Measurements from ENCODE around the gene OVCA2.

The OVCA2 gene

DNA sequence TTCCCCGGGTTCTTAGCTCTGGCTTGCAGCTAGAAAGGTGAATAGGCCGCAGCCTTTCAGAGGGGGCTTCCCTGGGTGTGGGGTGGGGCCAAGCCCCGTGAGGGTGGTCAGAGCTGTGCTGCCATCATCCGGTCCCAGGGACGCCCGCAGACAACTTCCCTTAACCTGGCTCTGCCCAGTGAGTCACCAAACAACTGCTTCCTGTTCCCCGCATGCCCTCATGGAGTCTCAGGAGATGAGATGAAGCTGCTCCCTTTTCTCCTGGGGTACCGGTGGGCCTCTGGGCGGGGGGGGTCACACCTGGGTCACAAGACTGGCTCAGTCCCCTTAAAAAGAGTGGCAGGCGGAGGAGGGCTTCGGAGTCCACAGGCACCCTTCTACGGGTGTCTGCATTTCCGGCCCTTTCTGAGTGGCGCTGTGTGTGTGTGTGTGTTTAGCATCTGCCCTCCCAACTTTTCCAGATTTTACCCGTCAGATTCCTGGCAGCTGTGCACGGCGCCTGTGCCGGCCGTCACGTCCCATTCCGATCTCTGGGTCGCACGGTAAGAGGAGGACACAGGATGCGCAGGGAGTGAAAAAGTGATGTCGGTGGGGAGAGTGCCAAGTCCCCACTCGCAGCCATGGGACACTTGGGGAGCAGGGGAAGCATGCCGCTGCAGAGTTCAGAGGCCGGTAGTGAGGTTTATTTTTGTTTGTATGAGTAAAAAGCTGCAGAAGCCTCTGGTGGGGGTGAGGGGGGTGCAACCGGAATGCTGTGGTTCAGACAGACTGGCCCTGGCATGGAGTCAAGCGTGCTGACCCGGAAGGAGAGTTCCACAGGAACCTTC is 29.8 kb downstream of the OVCA2 start:
- H3K9me3 ChIP-seq (ENCODE audit: low read depth, low read length), result no peaks in the 10 kb centered on the region
- no peak overlapping the region for H3K9ac ChIP-seq (ENCODE audit: insufficient read length)
- DNase-seq (ENCODE audit: low read depth, low spot score), result no peak
- no peak overlapping the region for H3K4me3 ChIP-seq
- no peak for TF ChIP-seq POLR2AphosphoS5 (IDR thresholded peaks at IDR 0.05; ENCODE audit: borderline replicate concordance, low read depth, low read length)
- no peaks in the 10 kb centered on the region for H3K36me3 ChIP-seq (ENCODE audit: insufficient read depth, low read length)
- no peak overlapping the region for H3K27ac ChIP-seq

GRCh38 chr17:2074919-2075318 is 33.1 kb downstream of the OVCA2 start:
- no peak overlapping the region for H3K27ac ChIP-seq
- H3K9ac ChIP-seq (ENCODE audit: insufficient read length), result no peak overlapping the region
- H3K4me3 ChIP-seq, result no peak overlapping the region
- H3K9me3 ChIP-seq (ENCODE audit: low read depth, low read length), result no peaks in the 10 kb centered on the region
- no peak for DNase-seq (ENCODE audit: low read depth, low spot score)
- TF ChIP-seq FOXP2 (optimal IDR thresholded peaks at IDR 0.05; ENCODE audit: control extremely low read depth, extremely low read length, insufficient read depth) (no peak), EZH2 (IDR thresholded peaks at IDR 0.05) (no peak), POLR2AphosphoS5 (IDR thresholded peaks at IDR 0.05; ENCODE audit: borderline replicate concordance, low read depth, low read length) (no peak)
- H3K36me3 ChIP-seq (ENCODE audit: insufficient read depth, low read length), result peaks cover 2% of the 10 kb centered on the region; the same call in 1 of the 2 replicates

DNA sequence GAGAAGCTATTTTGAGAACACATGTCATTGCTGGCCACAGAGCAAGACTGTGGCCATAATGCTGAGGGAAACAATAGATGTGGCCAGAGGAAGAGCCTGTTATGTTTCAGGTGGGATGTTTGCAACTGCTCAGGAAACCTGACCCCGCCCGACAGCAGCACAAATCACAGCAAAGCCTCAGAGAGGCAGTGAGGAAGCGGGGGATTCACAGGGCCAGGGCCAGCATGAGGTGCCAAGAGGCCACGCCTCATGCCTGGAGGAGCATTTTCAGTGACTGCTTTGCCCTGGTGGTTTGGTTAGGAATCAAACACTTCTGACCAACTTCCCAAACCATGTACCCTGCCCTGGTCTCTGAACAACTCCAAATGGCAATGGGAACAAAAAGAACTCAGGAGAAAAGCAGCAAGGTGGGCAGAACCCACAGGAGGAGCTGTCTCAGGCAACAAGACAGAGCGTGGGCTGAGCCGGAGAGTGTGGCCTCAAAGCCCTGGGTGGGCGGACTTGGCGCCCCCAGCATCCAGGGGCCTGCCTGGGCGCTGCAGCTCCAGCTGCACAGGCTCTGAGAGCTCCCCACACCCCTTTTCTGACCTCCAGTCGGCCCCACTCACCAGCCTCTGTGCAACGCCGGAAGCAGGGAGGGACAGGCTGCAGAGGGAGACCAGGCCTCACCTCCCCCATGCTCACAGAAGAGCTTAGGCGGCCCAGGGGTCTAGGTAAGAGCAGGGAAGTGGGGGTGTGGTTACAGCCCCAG is 33.7 kb downstream of the OVCA2 start:
- peak overlapping the region; percentile 76 for H3K27ac ChIP-seq
- no peaks in the 10 kb centered on the region for H3K9me3 ChIP-seq (ENCODE audit: low read depth, low read length)
- no peak overlapping the region for H3K4me3 ChIP-seq
- DNase-seq (ENCODE audit: low read depth, low spot score), result no peak
- peaks cover 2% of the 10 kb centered on the region; the same call in 1 of the 2 replicates for H3K36me3 ChIP-seq (ENCODE audit: insufficient read depth, low read length)
- H3K9ac ChIP-seq (ENCODE audit: insufficient read length), result no peak overlapping the region
- no peak for TF ChIP-seq POLR2AphosphoS5 (IDR thresholded peaks at IDR 0.05; ENCODE audit: borderline replicate concordance, low read depth, low read length)
- TF ChIP-seq FOXP2 (optimal IDR thresholded peaks at IDR 0.05; ENCODE audit: control extremely low read depth, extremely low read length, insufficient read depth), result no peak
- TF ChIP-seq EZH2 (IDR thresholded peaks at IDR 0.05), result no peak

GRCh38 chr17:2076087-2076984 is 34.5 kb downstream of the OVCA2 start:
- Histone ChIP-seq H3K27ac (peak overlapping the region; percentile 76), H3K9me3 (ENCODE audit: low read depth, low read length) (no peaks in the 10 kb centered on the region), H3K9ac (ENCODE audit: insufficient read length) (no peak overlapping the region), H3K36me3 (ENCODE audit: insufficient read depth, low read length) (peaks cover 5% of the 10 kb centered on the region; the same call in 1 of the 2 replicates), H3K4me3 (peak overlapping the region; percentile 5)
- TF ChIP-seq FOXP2 (optimal IDR thresholded peaks at IDR 0.05; ENCODE audit: control extremely low read depth, extremely low read length, insufficient read depth) (no peak), POLR2AphosphoS5 (IDR thresholded peaks at IDR 0.05; ENCODE audit: borderline replicate concordance, low read depth, low read length) (no peak; the same call in 1 of the 2 replicates), EZH2 (IDR thresholded peaks at IDR 0.05) (no peak)
- DNase-seq (ENCODE audit: low read depth, low spot score), result no peak

- peak overlapping the region; percentile 5; the same call in 1 of the 2 replicates for H3K4me3 ChIP-seq
- H3K27ac ChIP-seq, result peak overlapping the region; percentile 76
- H3K9me3 ChIP-seq (ENCODE audit: low read depth, low read length), result no peaks in the 10 kb centered on the region
- H3K36me3 ChIP-seq (ENCODE audit: insufficient read depth, low read length), result peaks cover 5% of the 10 kb centered on the region; the same call in 1 of the 2 replicates
- peak overlapping the region; percentile 15 for H3K9ac ChIP-seq (ENCODE audit: insufficient read length)
- no peak for TF ChIP-seq EZH2 (IDR thresholded peaks at IDR 0.05)
- TF ChIP-seq POLR2AphosphoS5 (IDR thresholded peaks at IDR 0.05; ENCODE audit: borderline replicate concordance, low read depth, low read length), result no peak
- no peak for TF ChIP-seq FOXP2 (optimal IDR thresholded peaks at IDR 0.05; ENCODE audit: control extremely low read depth, extremely low read length, insufficient read depth)
- DNase-seq (ENCODE audit: low read depth, low spot score), result no peak
These were observed 35.2 kb downstream of the OVCA2 start for GRCh38 chr17:2077040-2077439.

DNA sequence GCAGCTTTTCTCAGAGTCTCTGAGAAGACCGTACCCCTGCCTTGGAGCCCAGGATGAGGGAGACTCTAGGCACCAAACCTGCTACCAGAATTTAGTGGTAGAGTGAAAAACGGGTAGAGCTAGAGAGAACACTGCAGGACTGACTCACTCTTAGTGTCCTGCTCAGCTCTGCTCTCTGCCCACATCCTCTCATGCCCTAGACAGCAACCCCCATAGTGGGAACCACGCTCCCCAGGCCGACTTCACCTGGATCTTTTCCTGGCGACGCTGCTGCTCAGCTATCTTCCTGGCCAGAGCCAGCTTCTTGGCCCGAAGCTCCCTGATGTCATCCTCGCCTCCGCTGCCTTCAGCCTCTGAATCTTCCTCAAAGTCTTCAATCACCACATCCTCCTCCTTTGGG is 39.7 kb downstream of the OVCA2 start:
- H3K36me3 ChIP-seq (ENCODE audit: insufficient read depth, low read length), result peaks cover 5% of the 10 kb centered on the region; the same call in 1 of the 2 replicates
- H3K4me3 ChIP-seq, result no peak overlapping the region
- no peak for DNase-seq (ENCODE audit: low read depth, low spot score)
- TF ChIP-seq FOXP2 (optimal IDR thresholded peaks at IDR 0.05; ENCODE audit: control extremely low read depth, extremely low read length, insufficient read depth) (no peak), EZH2 (IDR thresholded peaks at IDR 0.05) (no peak), POLR2AphosphoS5 (IDR thresholded peaks at IDR 0.05; ENCODE audit: borderline replicate concordance, low read depth, low read length) (no peak)
- H3K27ac ChIP-seq, result no peak overlapping the region
- no peak overlapping the region for H3K9ac ChIP-seq (ENCODE audit: insufficient read length)
- no peaks in the 10 kb centered on the region for H3K9me3 ChIP-seq (ENCODE audit: low read depth, low read length)

DNA sequence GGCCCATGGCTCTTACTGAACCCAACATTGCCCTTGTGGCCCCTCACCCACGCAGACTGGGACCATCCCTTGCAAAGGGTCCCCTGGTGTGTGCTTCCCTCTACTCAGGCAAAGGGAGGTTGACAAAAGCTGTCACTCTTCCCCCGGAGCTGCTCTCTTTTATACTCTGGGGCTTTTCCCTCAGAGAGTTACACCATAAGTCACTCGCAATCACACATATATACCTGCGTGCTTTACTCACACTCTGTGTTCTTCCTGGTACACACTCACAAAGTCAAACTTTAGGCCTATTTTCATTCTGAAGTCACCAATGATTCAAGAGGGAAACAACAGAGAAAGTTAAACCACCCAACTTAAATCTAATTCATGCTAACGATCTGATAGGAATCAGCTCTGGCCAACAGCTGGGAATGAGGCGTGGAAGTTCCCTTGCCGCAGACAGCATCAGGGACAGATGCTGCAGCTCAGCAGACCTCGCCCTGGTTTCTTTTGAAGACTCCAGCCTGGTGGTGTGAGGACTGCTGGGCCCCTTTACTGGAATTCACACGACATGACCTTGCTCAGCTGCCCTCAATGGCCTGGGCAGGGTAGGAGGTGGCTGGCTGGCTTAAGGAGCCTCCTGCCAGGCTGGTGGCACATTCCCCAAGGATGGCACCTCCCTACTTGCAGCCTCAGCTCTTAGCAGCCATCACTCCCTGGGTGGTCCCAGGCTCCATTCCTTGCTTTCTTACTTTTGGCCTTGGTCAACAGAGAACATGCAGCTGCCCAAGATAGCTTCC is 40.4 kb downstream of the OVCA2 start:
- TF ChIP-seq EZH2 (IDR thresholded peaks at IDR 0.05), result no peak
- TF ChIP-seq POLR2AphosphoS5 (IDR thresholded peaks at IDR 0.05; ENCODE audit: borderline replicate concordance, low read depth, low read length), result no peak
- no peak for DNase-seq (ENCODE audit: low read depth, low spot score)
- no peak overlapping the region for H3K27ac ChIP-seq
- no peak overlapping the region for H3K4me3 ChIP-seq
- H3K9ac ChIP-seq (ENCODE audit: insufficient read length), result no peak overlapping the region
- H3K9me3 ChIP-seq (ENCODE audit: low read depth, low read length), result no peaks in the 10 kb centered on the region
- H3K36me3 ChIP-seq (ENCODE audit: insufficient read depth, low read length), result peaks cover 5% of the 10 kb centered on the region; the same call in 1 of the 2 replicates
